Left lobe of liver (tissue), 2 donors: ENCODE measurements around the gene F11. TPM values are rescaled to one million over a fixed set of nuclear protein-coding genes. Genes with fewer than 3 reads are reported as not detected.
"Not testable (repeated sequence)": the region's sequence is repeated elsewhere in the genome, so short reads cannot be mapped to it uniquely, and the experiment has no call there.

Experiments used
- ATAC-seq: fragments of 200-7000 bp; cut with Tn5 transposase; one replicate; pipeline ENCODE4 v1.9.1; 2020; ENCODE audit warnings: mild to moderate bottlenecking, moderate library complexity
- DNase-seq: peaks from one replicate; pipeline ENCODE4 v3.0.0-alpha.2; 2020; ENCODE audit warnings: low spot score
- total RNA-seq: library from RNA; stranded (reverse); gene quantifications from one replicate; pipeline ENCODE4 v1.2.1, GENCODE V29; 2021
- donor health status: DM: no; HTN: no; CAD: no; lungs with moderate emphysema.
- donor health status: DM: no; HTN: yes; CAD: no.

F11 gene
- total RNA-seq, 1 donor from 2014 or later: 171 TPM

DNA sequence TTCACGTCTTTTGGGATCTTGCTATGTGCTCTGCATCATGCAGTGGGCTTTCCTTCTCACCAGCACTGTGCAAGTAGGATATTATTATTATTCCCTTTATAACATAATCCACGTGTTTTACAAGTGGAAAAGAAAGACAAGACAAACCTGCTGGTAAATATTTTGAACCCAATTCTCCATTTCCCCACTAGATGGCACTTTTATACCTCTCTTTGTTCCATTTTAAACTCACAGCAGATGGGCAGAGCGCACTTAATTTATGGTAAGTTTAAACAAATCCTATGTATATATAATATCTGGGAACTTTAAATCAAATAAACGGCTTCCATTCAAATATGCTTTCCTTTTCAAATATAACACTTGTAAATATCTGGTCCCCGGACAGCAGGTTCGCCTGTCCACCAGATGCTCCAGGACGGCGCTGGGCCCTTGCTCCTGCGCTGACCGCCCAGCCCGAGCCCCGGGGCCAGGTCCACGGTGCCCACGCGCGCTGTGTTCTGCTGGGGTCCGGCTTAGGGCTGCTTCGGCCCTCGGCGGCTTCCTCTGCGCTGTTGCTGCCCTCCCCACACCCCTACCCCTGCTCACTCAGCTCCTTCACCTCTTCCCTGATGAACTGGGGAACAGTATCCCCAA lies 31.1 kb downstream of the F11 start:
- no peak for DNase-seq
- peak; percentile 69 for ATAC-seq

DNA sequence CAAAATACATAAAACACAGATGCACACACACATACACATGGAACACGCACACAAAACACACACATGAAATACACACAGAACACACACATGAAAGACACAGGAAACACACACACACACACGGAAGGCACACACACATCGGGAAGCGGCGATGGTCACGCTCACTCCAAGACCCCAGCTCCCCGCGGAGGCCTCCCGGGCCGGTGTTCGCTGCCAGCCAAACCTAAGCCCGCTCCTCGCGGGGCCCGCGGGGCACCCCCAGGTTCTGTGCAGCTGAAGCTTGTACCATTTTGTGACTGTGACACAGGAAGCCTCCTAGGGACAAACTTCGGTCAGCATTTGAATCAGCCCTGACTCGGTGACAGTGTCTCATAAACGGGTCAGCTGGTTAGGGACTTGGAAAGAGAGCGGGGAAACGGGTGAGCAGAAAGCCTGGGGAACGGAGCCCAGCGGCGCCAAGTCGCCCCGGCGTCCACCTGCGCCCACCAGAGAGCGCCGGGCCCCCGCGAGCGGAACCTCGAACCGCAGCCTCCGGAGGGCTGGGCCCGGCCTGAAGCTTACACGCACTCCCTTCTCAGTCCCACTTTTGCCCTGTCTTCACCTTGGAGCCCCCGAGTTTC lies 32.1 kb downstream of the F11 start:
- no peak for DNase-seq
- ATAC-seq: no peak

DNA sequence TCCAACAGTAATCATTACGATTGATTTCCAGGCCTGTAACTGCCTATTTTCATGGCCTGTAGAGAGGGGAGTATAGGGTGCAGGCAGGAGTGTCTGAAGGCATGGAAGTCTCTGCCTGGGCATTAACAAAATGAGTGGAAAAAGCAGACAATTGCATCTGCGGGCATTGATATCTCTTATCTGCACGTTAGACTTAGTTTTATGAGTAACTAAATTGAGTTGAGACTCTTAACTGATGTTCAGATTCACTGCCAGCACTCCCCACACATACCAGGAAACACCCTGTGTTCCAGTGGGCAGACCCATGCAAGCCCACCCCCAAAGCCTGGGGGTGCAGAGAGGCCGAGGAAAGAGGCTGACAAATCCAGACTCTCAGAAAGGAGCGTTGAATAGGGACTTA lies 33.3 kb downstream of the F11 start:
- no peak for DNase-seq
- ATAC-seq: no peak

- DNase-seq: no peak
- no peak for ATAC-seq
Measured at GRCh38 chr4:186300659-186301390, 34.8 kb downstream of the F11 start.

DNA sequence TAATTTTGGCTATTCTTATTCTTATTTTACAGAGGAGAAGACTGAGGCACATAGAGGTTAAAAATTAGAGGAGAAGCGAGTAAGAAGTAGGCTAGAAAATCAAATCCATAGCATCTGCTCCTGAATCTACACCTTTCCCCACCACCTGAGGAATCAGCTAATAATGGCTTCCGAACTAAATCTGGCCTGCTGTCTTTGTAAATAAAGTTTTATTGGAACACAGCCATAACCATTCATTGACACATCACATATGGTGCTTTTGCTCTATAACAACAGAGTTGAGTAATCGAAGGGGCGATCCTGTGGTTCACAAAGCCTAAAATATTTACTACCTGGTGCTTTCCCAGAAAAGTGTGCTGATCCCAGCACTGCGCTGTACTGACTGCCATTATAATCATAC lies 38.2 kb downstream of the F11 start:
- no peak for DNase-seq
- ATAC-seq: no peak

- DNase-seq: no peak
- no peak for ATAC-seq
Measured at GRCh38 chr4:186304866-186305505, 39.0 kb downstream of the F11 start.

GRCh38 chr4:186307497-186307896 lies 41.5 kb downstream of the F11 start:
- ATAC-seq: no peak
- DNase-seq: no peak

- ATAC-seq (no peak), DNase-seq (no peak)
Measured at GRCh38 chr4:186307916-186308315, 41.9 kb downstream of the F11 start.

- no peak for DNase-seq
- no peak for ATAC-seq
Measured at GRCh38 chr4:186318481-186318880, 52.5 kb downstream of the F11 start.

GRCh38 chr4:186324660-186325059 lies 58.7 kb downstream of the F11 start:
- ATAC-seq, DNase-seq: not testable (repeated sequence)

DNA sequence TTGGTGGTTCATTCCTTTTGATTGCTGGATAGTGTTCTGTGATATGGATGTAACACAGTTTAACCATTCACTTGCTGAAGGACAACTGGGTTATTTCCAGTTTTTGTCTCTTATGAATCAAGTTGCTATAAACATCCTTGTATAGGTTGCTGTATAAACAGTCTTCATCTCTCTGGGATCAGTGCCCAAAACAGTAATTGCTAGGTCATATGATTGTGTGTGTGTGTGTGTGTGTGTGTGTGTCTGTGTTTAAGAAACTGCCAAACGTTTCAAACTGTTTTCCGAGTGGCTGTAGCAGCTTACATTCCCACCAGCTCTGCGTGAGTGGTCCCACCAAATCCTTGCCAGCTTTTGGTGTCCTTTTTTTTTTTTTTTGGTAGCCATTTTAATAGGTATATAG lies 60.4 kb downstream of the F11 start:
- DNase-seq (no peak), ATAC-seq (no peak)

DNA sequence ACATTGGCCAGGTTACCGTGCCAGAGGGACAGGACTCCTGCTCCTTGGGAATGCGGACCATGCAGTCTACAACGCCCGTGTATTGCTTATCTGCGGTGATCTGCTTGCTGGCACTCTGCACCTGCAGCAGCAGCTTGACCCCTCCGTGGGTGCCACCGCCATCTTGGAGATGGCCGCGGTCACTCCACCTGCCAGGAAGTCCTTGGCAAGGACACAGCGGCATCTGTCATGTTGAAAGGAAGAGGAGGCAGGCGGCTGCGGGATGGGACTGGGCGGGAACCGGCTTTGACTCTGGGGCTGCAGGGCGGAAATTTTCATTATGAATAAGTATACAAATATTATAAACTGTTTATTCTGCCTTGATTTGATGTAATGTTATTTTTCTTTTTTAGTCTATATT lies 63.4 kb downstream of the F11 start:
- ATAC-seq: no peak
- DNase-seq: no peak

GRCh38 chr4:186330368-186330767 lies 64.4 kb downstream of the F11 start:
- DNase-seq (no peak), ATAC-seq (no peak)

DNA sequence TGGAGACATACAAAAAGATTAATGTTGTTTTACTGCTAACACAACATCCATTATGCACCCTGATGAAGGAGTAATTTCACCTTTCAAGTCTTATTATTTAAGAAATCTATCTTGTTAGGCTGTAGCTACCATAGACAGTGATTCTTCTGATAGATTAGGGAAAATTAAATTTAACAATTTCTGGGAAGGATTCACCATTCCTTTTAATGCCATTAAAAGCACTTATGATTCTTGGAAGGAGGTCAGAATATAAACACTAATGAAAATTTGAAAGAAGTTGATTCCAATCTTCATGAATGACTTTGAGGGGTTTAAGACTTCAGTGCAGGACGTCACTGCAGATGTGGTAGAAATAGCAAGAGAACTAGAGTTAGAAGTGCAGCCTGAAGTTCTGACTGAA lies 69.8 kb downstream of the F11 start:
- ATAC-seq (no peak), DNase-seq (no peak)

Other genes with a start within 250 kb of the F11 start
- gene TLR3, start 197.0 kb upstream of the F11 start, total RNA-seq: 7.7 TPM
- 33.4 TPM for gene FAM149A, start 161.5 kb upstream of the F11 start, total RNA-seq
- 103 TPM for gene CYP4V2, start 74.6 kb upstream of the F11 start, total RNA-seq
- 102 TPM for gene KLKB1, start 38.7 kb upstream of the F11 start, total RNA-seq